ENCODE measurements around the gene CREB5. TPM values are rescaled to one million over a fixed set of nuclear protein-coding genes. Genes with fewer than 3 reads are reported as not detected.

Gene CREB5
- total RNA-seq, 1 donor from 2014 or later: 4.6 TPM

DNA sequence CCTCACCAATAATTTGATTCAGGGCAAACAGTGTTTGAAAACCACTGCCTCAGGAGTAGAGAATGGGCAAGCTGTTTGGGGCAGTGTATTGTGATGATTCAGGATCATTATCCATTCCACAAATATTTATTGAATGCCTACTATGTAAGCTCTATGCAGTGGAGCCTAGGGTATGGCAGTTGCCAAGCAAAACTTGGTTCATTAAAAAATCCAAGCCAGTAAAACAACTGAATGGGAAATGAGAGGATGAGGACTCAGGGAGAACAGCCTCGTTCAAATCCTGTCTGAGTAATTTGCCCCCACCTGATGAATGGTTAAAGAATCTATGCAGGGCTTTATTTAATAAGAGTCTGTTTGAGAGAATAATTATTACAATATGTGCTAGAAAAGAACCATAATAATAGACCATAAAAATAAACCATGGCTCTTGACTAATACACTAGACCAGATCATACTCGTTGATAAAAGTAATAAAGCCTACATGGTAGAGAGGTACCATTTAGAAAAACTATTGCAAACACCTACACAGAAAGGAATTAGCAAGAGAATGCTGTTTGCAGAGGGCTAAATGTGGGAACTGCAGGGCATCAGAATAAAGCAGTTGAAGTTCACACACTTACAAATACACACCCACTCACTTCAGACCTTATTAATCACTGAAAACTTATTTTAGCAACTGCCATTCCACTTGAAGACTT, 71.7 kb downstream of the CREB5 start:
- Mint-ChIP-seq H3K27me3 (peaks cover 24% of the 10 kb centered on the region), H3K36me3 (ENCODE audit: insufficient read depth) (peaks cover 2% of the 10 kb centered on the region), H3K27ac (no peak overlapping the region), H3K9me3 (ENCODE audit: low read depth) (no peaks in the 10 kb centered on the region), H3K4me1 (ENCODE audit: low read depth) (peaks cover 4% of the 10 kb centered on the region), H3K4me3 (ENCODE audit: low read depth) (no peak overlapping the region)
- TF ChIP-seq, protein P1, sequence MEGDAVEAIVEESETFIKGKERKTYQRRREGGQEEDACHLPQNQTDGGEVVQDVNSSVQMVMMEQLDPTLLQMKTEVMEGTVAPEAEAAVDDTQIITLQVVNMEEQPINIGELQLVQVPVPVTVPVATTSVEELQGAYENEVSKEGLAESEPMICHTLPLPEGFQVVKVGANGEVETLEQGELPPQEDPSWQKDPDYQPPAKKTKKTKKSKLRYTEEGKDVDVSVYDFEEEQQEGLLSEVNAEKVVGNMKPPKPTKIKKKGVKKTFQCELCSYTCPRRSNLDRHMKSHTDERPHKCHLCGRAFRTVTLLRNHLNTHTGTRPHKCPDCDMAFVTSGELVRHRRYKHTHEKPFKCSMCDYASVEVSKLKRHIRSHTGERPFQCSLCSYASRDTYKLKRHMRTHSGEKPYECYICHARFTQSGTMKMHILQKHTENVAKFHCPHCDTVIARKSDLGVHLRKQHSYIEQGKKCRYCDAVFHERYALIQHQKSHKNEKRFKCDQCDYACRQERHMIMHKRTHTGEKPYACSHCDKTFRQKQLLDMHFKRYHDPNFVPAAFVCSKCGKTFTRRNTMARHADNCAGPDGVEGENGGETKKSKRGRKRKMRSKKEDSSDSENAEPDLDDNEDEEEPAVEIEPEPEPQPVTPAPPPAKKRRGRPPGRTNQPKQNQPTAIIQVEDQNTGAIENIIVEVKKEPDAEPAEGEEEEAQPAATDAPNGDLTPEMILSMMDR (IDR thresholded peaks at IDR 0.05; ENCODE audit: unreplicated experiment): no peak
- no peak for DNase-seq (ENCODE audit: low spot score, unreplicated experiment)

DNA sequence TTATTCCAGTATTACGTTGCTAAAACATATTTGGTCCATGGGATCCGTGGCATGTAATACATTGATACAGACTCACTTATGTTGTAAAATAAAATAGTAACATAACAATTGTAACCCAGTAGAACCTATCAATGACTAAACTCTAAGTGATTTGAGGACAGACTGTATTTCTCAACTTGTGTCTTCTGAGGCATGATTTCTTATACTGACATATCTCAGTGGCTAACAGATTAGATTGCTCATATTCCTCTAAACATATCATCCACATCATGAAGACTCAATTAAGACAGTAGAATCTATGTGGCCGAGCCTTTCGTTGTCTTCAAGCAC, 72.3 kb downstream of the CREB5 start:
- TF ChIP-seq, protein P1 (IDR thresholded peaks at IDR 0.05; ENCODE audit: unreplicated experiment): no peak
- Mint-ChIP-seq H3K36me3 (ENCODE audit: insufficient read depth) (peaks cover 2% of the 10 kb centered on the region), H3K4me1 (ENCODE audit: low read depth) (peaks cover 4% of the 10 kb centered on the region), H3K27me3 (peaks cover 20% of the 10 kb centered on the region), H3K27ac (no peak overlapping the region), H3K4me3 (ENCODE audit: low read depth) (no peak overlapping the region), H3K9me3 (ENCODE audit: low read depth) (no peaks in the 10 kb centered on the region)
- DNase-seq (ENCODE audit: low spot score, unreplicated experiment): no peak

- TF ChIP-seq, protein P1 (IDR thresholded peaks at IDR 0.05; ENCODE audit: unreplicated experiment): no peak
- peaks cover 2% of the 10 kb centered on the region for H3K36me3 Mint-ChIP-seq (ENCODE audit: insufficient read depth)
- H3K4me3 Mint-ChIP-seq (ENCODE audit: low read depth): no peak overlapping the region
- peaks cover 8% of the 10 kb centered on the region for H3K27me3 Mint-ChIP-seq
- no peak overlapping the region for H3K27ac Mint-ChIP-seq
- no peaks in the 10 kb centered on the region for H3K9me3 Mint-ChIP-seq (ENCODE audit: low read depth)
- H3K4me1 Mint-ChIP-seq (ENCODE audit: low read depth): no peaks in the 10 kb centered on the region
- no peak for DNase-seq (ENCODE audit: low spot score, unreplicated experiment)
Measured at GRCh38 chr7:28487487-28487886, 75.2 kb downstream of the CREB5 start.

- Mint-ChIP-seq H3K27ac (no peak overlapping the region), H3K4me1 (ENCODE audit: low read depth) (no peaks in the 10 kb centered on the region), H3K4me3 (ENCODE audit: low read depth) (no peak overlapping the region), H3K36me3 (ENCODE audit: insufficient read depth) (peaks cover 2% of the 10 kb centered on the region), H3K27me3 (peaks cover 4% of the 10 kb centered on the region), H3K9me3 (ENCODE audit: low read depth) (no peaks in the 10 kb centered on the region)
- TF ChIP-seq, protein P1 (IDR thresholded peaks at IDR 0.05; ENCODE audit: unreplicated experiment): no peak
- DNase-seq (ENCODE audit: low spot score, unreplicated experiment): no peak
Measured at GRCh38 chr7:28488061-28488791, 75.9 kb downstream of the CREB5 start.

- H3K27ac Mint-ChIP-seq: no peak overlapping the region
Measured at GRCh38 chr7:28490831-28491230, 78.5 kb downstream of the CREB5 start.

More at GRCh38 chr7:28490831-28491230, 78.5 kb downstream of the CREB5 start:
- no peak for DNase-seq (ENCODE audit: low spot score, unreplicated experiment)
- H3K36me3 Mint-ChIP-seq (ENCODE audit: insufficient read depth): peaks cover 2% of the 10 kb centered on the region
- no peaks in the 10 kb centered on the region for H3K4me1 Mint-ChIP-seq (ENCODE audit: low read depth)
- H3K4me3 Mint-ChIP-seq (ENCODE audit: low read depth): no peak overlapping the region
- no peaks in the 10 kb centered on the region for H3K9me3 Mint-ChIP-seq (ENCODE audit: low read depth)
- peaks cover 7% of the 10 kb centered on the region for H3K27me3 Mint-ChIP-seq
- TF ChIP-seq, protein P1 (IDR thresholded peaks at IDR 0.05; ENCODE audit: unreplicated experiment): no peak

Data from progenitor cell of endocrine pancreas (in vitro differentiated cells).